Heart right ventricle (tissue), 16 donors: ENCODE measurements around the gene CCDC90B. TPM values are rescaled to one million over a fixed set of nuclear protein-coding genes. Genes with fewer than 3 reads are reported as not detected.

Experiments used
- ATAC-seq, 8 donors: fragments of 200-7000 bp; cut with Tn5 transposase; one replicate each; pipeline ENCODE4 v1.9.1; 2020; ENCODE audit warnings: mild to moderate bottlenecking in 8 of 8, moderate library complexity in 8 of 8, moderate number of reproducible peaks in 1 of 8
- DNase-seq, 2 donors: peaks; one replicate each; pipeline ENCODE4 v3.0.0-alpha.2; 2020
- H3K27ac ChIP-seq, 10 donors: fragments of 200-600 bp; sonication (generic) in 2 of 10; one replicate each; pipeline versions ENCODE4 v1.5.0 to v1.8.0; 2020 to 2022; ENCODE audit warnings: mild to moderate bottlenecking in 3 of 10
- H3K27me3 ChIP-seq, 7 donors: fragments of 200-600 bp; one replicate each; pipeline ENCODE4 v1.8.0; 2021 to 2022; ENCODE audit warnings: mild to moderate bottlenecking in 2 of 7
- H3K36me3 ChIP-seq, 9 donors: fragments of 200-600 bp; sonication (generic) in 1 of 9; one replicate each; pipeline versions ENCODE4 v1.5.0 to v1.8.0; 2020 to 2022; ENCODE audit warnings: mild to moderate bottlenecking in 2 of 9
- H3K4me1 ChIP-seq, 9 donors: fragments of 200-600 bp; sonication (generic) in 1 of 9; one replicate each; pipeline versions ENCODE4 v1.5.0 to v1.8.0; 2020 to 2022; ENCODE audit warnings: mild to moderate bottlenecking in 4 of 9
- H3K4me3 ChIP-seq, 10 donors: fragments of 200-600 bp; sonication (generic) in 2 of 10; one replicate each; pipeline versions ENCODE4 v1.5.0 to v1.8.0; 2020 to 2022; ENCODE audit warnings: mild to moderate bottlenecking in 7 of 10, moderate library complexity in 2 of 10
- H3K9me3 ChIP-seq, 11 donors: fragments of 200-600 bp in 10 of 11; sonication (generic) in 2 of 11; one replicate each; pipeline versions ENCODE4 v1.5.0 to v1.8.0; 2013 to 2022; ENCODE audit warnings: mild to moderate bottlenecking in 2 of 11, control low read depth in 1 of 11, moderate library complexity in 1 of 11
- CTCF ChIP-seq, 9 donors: fragments of 200-600 bp; sonication (generic) in 2 of 9; IDR thresholded peaks; one replicate each; pipeline versions ENCODE4 v1.5.0 to v1.8.0; 2021 to 2022; ENCODE audit warnings: antibody characterized with exemption in 9 of 9, mild to moderate bottlenecking in 5 of 9, moderate library complexity in 1 of 9
- WGBS, 2 donors: extraction: QIAGEN DNeasy Blood & Tissue Kit; methylation state at CpG; one replicate each; pipeline ENCODE4 v1.1.7; 2013; ENCODE audit warnings: inconsistent platforms in 1 of 2; 5-methylcytosine and 5-hydroxymethylcytosine counted together
- intact Hi-C, 10 donors: fragments of 100-400 bp; cut with DNase I; formaldehyde crosslinking; loops; one replicate each; pipeline versions ENCODE4 v1.11.1 to v1.14.2; 2022
- polyA plus RNA-seq, 2 donors: library from polyadenylated mRNA; stranded (reverse); fragments of 200-250 nt; gene quantifications; one replicate each; pipeline ENCODE4 v1.2.3, GENCODE V29; 2013
- total RNA-seq, 10 donors: library from RNA; stranded (reverse); fragmentation: NEBNext Ultra II Directional in 3 of 10; extraction: Animal tissue kit (Norgen Biotek cat#: 25700) in 3 of 10; gene quantifications; one replicate each; pipeline versions ENCODE4 v1.2.1 to v1.2.4, GENCODE V29; 2021 to 2023
- donor health status: Arrhythmogenic right ventricular cardiomyopathy.
- donor health status: ischemic (EF 13 %, LVEDD 7.1; RV severe dilation, severe dysfunction).
- donor health status: healthy with polysubstance abuse.
- donor health status: DM: no; HTN: yes; CAD: no.
- donor health status: DM: no; HTN: no; CAD: no.
- donor health status: ischemic (EF 25% LVEDD 6.9; RV normal size, moderate dysfunction).
- donor health status: ischemic (EF 25% LVEDD 5.7; RV mildly dilated, moderate dysfunction).
- donor health status: healthy.
- donor health status: DM: yes; HTN: yes; CAD: no.
- donor health status: Ischemic cardiomyopathy.
- donor health status: ischemic (EF 35%, LVEDD 5.7; RV mildly dilated, moderate dysfunction).
- donor health status: nonischemic (EF 11% LVEDD 7.7; RV severe dilation, severe dysfunction).
- donor health status: DM: yes; HTN: yes; CAD: no.
- donor health status: PGD.
- donor health status: ischemic (EF 29% LVEDD 5.4; RV normal size, mild dysfunction).
- donor health status: nonischemic (EF 23%, LVEDD 6.1; RV moderate dilation, normal function).

Gene CCDC90B
- total and polyA plus RNA-seq, 12 donors: 14.7 to 34.3 (median 27.0) TPM

GRCh38 chr11:83241291-83241946 is 44.7 kb downstream of the CCDC90B start:
- WGBS, 2 donors: 21% methylated on average over 5 of the region's 5 CpGs
- Histone ChIP-seq H3K27ac (no peak overlapping the region), H3K27me3 (no peaks in the 10 kb centered on the region), H3K4me3 (no peak overlapping the region), H3K9me3 (no peaks in the 10 kb centered on the region), H3K36me3 (peaks cover 0 to 8% (median 0%) of the 10 kb centered on the region in 9 donors), H3K4me1 (peaks cover 0 to 3% (median 0%) of the 10 kb centered on the region in 9 donors)
- DNase-seq: peak in 1 of 2 donors; percentile 19
- peak in 8 of 9 donors; percentile 16 to 65 (median 58) for TF ChIP-seq CTCF (IDR thresholded peaks at IDR 0.05)
- ATAC-seq: peak in 4 of 8 donors; percentile 62 to 85 (median 74)
- intact Hi-C loops: loop anchor here in 4 of 10 donors (5.0 to 10.0 kb wide), 4 partner anchors 327 to 581 kb away; partner anchors contain the start of genes DDIAS (in 1 of the 4) and PRCP (in 1 of the 4)

GRCh38 chr11:83238111-83238510 is 48.1 kb downstream of the CCDC90B start:
- peaks cover 0 to 8% (median 0%) of the 10 kb centered on the region in 9 donors for H3K4me1 ChIP-seq
- H3K36me3 ChIP-seq: peaks cover 0 to 3% (median 0%) of the 10 kb centered on the region in 9 donors
- ATAC-seq (no peak), DNase-seq (no peak)
- H3K27ac ChIP-seq: no peak overlapping the region
- H3K4me3 ChIP-seq: no peak overlapping the region
- WGBS, 2 donors: 76 to 87% methylated on average over 3 of the region's 3 CpGs
- no peak for TF ChIP-seq CTCF (IDR thresholded peaks at IDR 0.05)
- no peaks in the 10 kb centered on the region for H3K9me3 ChIP-seq
- intact Hi-C loops: loop anchor here in 1 of 10 donors (10.0 kb wide), 1 partner anchor 587 kb away; no protein-coding TSS in a partner anchor
- no peaks in the 10 kb centered on the region for H3K27me3 ChIP-seq

- TF ChIP-seq CTCF (IDR thresholded peaks at IDR 0.05): no peak
- DNase-seq: no peak
- peaks cover 0 to 8% (median 0%) of the 10 kb centered on the region in 9 donors for H3K4me1 ChIP-seq
- H3K27me3 ChIP-seq: no peaks in the 10 kb centered on the region
- no peak for ATAC-seq
- H3K36me3 ChIP-seq: peaks cover 0 to 3% (median 0%) of the 10 kb centered on the region in 9 donors
- H3K9me3 ChIP-seq: no peaks in the 10 kb centered on the region
- H3K27ac ChIP-seq: no peak overlapping the region
- intact Hi-C loops: loop anchor here in 1 of 10 donors (10.0 kb wide), 1 partner anchor 589 kb away; no protein-coding TSS in a partner anchor
- 27 to 29% methylated on average over 1 of the region's 1 CpG for WGBS, 2 donors
- H3K4me3 ChIP-seq: no peak overlapping the region
Measured at GRCh38 chr11:83235825-83236224, 50.3 kb downstream of the CCDC90B start.

GRCh38 chr11:83223457-83223856 is 62.7 kb downstream of the CCDC90B start:
- intact Hi-C loops: loop anchor here in 1 of 10 donors (10.0 kb wide), 1 partner anchor 601 kb away; no protein-coding TSS in a partner anchor
- H3K9me3 ChIP-seq: no peaks in the 10 kb centered on the region
- no peaks in the 10 kb centered on the region for H3K4me1 ChIP-seq
- TF ChIP-seq CTCF (IDR thresholded peaks at IDR 0.05): no peak
- ATAC-seq: no peak
- no peak overlapping the region for H3K27ac ChIP-seq
- no peak overlapping the region for H3K4me3 ChIP-seq
- no peaks in the 10 kb centered on the region for H3K27me3 ChIP-seq
- no peak for DNase-seq
- no peaks in the 10 kb centered on the region for H3K36me3 ChIP-seq
- WGBS, 2 donors: 94 to 100% methylated on average over 2 of the region's 2 CpGs
